HG02840 (cell line): Measurements from ENCODE around the gene GPSM1.

Experiments
- ATAC-seq: cut with Tn5 transposase; IDR thresholded peaks from one replicate; pipeline ENCODE4 v1.9.1; 2021; ENCODE audit warnings: mild to moderate bottlenecking, moderate library complexity, moderate number of reproducible peaks; ENCODE audit not compliant: unreplicated experiment, low FRiP score

Gene GPSM1

GRCh38 chr9:136303066-136303824, 24.1 kb upstream of the GPSM1 start:
- ATAC-seq: no peak

GRCh38 chr9:136303825-136304416, 23.4 kb upstream of the GPSM1 start, which contains the start of gene CCDC187:
Gene CCDC187, minus strand, starts transcription at chr9:136304094. Its CDS starts 264 bp downstream, at chr9:136303830.
- ATAC-seq: no peak

DNA sequence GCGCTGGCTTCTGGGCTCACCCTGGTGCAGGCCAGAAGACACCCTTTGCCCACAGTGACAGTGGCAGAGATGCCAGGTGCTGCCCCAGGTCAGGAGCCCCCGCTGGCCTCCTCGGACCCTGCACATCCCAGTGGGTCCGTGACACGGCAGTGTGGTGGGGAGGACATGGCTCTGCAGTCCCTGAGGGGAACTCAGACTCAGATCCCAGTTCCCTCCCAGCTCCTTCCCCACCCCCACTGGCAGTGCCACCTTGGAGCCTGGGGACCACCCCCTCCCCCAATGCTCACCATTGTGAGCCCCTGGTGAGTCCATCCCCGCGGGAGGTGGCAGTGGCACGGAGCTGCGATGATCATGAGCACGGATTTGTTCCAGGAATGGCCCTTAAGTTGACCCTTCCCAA, 22.9 kb upstream of the GPSM1 start:
- ATAC-seq: no peak

GRCh38 chr9:136304981-136305380, 22.4 kb upstream of the GPSM1 start:
- no peak for ATAC-seq

GRCh38 chr9:136305804-136306203, 21.5 kb upstream of the GPSM1 start:
- no peak for ATAC-seq

- ATAC-seq: no peak
Measured at GRCh38 chr9:136306211-136307208, 20.8 kb upstream of the GPSM1 start.

DNA sequence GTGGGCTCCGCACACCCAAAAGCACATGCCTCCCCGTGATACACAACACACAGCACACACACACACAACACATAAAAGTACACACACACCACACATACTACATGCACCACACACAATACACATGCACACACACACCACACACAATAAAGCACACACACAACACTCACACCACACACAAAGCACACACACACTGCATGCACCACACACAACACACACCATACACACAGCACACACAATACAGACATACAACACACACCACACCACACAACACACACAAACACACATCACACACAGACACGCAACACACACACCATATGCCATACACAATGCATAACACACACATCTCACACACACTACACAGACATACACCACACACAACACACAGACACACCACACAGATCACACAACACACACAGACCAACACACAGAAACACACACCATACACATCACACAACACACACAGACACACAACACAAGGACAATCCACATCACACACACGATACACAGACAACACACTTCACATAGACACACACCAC, 20.1 kb upstream of the GPSM1 start:
- no peak for ATAC-seq

GRCh38 chr9:136308006-136308701, 19.2 kb upstream of the GPSM1 start:
- ATAC-seq: no peak

- no peak for ATAC-seq
Measured at GRCh38 chr9:136308702-136309053, 18.7 kb upstream of the GPSM1 start.

DNA sequence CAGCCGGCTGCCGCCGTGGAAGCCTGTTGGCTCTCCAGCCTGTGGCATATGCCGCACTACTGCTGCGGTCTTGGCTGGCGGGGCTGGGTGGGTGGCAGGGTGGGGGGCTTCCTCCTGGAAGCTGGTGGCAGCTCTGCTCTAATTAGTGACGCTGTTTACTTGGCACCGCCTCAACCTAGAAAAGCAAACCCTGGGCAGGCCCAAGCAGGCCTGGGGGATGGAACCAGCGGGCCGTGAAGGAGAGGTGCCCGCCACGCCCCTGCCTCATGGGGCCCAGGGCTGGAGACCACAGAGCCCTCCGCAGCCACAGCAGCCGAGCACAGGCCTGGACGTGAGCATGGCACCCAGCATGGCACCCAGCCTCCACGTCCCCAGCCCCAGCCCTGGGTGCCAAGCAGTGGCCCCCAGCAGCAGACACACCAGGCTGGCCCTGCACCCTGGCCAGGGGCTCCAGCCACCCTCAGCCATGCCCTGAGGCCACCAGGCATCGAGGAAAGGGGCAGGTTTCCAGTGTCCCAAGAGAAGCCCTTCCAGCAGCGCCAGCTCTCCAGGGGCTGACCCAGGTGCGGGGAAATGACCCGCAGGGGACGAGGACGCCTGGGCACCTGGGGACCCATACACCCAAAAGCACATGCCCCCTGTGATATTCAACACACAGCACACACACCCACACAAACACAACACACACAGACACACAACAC, 18.1 kb upstream of the GPSM1 start:
- ATAC-seq: no peak

DNA sequence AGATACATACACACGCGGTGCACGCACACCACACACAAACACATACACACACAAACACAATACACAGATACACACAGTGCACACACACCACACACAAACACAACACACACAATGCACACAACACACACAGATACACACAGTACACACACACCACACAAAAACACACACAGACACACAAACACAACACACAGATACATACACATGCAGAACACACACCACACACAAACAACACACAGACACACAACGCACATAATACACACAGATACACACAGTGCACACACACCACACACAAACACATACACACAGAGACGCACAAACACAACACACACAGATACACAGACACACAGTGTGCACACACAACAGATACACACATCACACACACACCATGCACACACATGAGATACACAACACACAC, 17.5 kb upstream of the GPSM1 start:
- no peak for ATAC-seq

- ATAC-seq: no peak
Measured at GRCh38 chr9:136310273-136311030, 16.9 kb upstream of the GPSM1 start.

GRCh38 chr9:136311051-136312008, 16.0 kb upstream of the GPSM1 start:
- ATAC-seq: no peak

- no peak for ATAC-seq
Measured at GRCh38 chr9:136312009-136312375, 15.3 kb upstream of the GPSM1 start.

GRCh38 chr9:136312436-136312835, 14.9 kb upstream of the GPSM1 start:
- no peak for ATAC-seq

DNA sequence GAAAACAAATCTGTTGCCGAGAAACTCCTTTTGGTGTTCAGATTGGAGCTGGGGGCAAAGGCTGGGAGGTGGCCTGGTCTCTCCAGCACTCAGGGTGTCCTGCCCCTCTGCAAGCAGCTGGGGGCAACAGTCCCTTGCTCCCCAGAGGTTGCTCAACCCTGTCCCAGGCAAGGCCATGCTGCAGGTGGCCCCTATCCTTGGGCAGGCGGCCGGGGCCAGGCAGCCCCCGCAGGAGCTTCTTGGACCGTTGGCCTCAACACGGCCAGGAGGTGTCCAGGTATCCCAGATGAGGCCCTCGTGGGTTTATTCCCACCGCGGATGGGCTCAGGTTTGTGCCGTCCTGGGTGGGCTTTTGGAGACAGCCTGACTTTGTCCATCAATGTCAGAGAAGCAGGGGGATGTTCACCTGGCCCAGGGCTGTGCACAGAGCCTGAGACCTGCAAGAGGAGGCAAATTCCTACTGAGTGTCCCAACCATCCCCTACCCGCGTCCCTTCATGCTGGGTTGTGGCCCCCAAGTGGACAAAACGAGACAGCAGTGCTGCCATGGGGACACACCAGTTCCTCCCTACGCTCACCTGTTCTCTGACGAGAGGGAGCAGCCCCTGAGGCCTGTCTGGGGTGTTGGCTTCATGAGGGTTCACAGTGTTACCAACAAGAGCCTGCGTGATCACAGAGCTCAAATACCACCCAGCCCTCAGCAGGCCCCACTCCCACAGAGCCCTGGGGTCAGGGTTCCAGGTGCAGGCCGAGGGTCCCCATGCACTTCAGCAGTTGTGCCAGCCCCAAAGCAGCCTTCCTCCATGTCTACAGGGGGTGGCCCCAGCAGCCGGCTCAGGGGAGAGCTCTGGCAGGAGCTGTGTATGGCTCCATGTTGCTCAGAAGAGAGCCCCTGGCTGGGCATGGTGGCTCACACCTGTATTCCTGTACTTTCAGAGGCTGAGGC, 14.0 kb upstream of the GPSM1 start:
- ATAC-seq: no peak

DNA sequence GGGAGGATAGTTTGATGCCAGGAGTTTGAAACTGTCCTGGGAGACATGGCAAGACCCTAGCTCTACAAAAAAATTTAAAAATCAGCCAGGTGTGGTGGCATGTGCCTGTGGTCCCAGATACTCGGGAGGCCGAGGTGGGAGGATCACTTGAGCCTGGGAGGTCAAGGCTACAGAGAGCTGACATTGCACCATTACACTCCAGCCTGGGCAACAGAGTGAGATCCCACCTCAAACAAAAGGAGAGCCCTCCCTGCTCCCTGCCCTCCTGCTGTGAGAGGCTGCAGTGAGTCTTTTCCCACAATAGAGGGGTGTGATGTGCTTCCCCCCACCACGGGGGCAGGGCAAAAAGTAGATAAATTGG, 13.3 kb upstream of the GPSM1 start:
- no peak for ATAC-seq
